ENCODE results near the gene SPTBN4.
"Not testable (repeated sequence)": the region's sequence is repeated elsewhere in the genome, so short reads cannot be mapped to it uniquely, and the experiment has no call there.

SPTBN4 gene

DNA sequence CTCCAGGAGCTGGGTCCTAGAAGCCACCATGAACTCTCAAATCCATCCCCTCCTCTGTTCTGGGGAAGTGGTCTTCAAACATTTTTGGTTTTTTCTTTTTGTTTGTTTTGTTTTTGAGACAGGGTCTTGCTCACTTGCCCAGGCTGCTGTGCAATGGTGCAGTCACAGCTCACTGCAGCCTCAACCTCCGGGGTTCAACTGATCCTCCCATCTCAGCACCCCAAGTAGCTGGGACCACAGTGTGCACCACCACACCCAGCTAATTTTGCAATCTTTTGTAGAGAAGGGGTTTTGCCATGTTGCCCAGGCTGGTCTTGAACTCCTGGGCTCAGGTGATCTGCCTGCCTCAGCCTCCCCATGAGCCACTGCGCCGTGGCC is 8.2 kb upstream of the SPTBN4 start:
- TF ChIP-seq, protein P1, sequence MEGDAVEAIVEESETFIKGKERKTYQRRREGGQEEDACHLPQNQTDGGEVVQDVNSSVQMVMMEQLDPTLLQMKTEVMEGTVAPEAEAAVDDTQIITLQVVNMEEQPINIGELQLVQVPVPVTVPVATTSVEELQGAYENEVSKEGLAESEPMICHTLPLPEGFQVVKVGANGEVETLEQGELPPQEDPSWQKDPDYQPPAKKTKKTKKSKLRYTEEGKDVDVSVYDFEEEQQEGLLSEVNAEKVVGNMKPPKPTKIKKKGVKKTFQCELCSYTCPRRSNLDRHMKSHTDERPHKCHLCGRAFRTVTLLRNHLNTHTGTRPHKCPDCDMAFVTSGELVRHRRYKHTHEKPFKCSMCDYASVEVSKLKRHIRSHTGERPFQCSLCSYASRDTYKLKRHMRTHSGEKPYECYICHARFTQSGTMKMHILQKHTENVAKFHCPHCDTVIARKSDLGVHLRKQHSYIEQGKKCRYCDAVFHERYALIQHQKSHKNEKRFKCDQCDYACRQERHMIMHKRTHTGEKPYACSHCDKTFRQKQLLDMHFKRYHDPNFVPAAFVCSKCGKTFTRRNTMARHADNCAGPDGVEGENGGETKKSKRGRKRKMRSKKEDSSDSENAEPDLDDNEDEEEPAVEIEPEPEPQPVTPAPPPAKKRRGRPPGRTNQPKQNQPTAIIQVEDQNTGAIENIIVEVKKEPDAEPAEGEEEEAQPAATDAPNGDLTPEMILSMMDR (conservative IDR thresholded peaks at IDR 0.05; ENCODE audit: low read depth, low read length), result no peak
- H3K4me3 ChIP-seq (ENCODE audit: low read length), result no peak overlapping the region
- no peak for DNase-seq (ENCODE audit: low read depth)

DNA sequence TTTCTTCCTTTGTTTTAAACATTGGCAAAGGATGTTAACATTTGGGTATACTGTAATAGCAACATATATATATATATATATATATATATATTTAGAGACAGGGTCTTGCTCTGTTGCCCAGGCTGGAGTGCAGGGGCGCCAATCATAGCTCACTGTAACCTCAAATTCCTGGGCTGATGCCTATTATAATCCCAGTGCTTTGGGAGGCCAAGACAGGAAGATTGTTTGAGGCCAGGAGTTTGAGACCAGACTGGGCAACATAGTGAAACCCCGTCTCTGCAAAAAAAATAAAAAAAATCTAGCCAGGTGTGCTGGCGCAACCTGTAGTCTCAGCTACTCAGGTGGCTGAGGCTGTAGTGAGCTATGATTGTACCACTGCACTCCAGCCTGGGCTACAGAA is 6.6 kb upstream of the SPTBN4 start:
- DNase-seq (ENCODE audit: low read depth), result no peak
- H3K4me3 ChIP-seq (ENCODE audit: low read length), result no peak overlapping the region
- TF ChIP-seq, protein P1 (conservative IDR thresholded peaks at IDR 0.05; ENCODE audit: low read depth, low read length), result no peak

DNA sequence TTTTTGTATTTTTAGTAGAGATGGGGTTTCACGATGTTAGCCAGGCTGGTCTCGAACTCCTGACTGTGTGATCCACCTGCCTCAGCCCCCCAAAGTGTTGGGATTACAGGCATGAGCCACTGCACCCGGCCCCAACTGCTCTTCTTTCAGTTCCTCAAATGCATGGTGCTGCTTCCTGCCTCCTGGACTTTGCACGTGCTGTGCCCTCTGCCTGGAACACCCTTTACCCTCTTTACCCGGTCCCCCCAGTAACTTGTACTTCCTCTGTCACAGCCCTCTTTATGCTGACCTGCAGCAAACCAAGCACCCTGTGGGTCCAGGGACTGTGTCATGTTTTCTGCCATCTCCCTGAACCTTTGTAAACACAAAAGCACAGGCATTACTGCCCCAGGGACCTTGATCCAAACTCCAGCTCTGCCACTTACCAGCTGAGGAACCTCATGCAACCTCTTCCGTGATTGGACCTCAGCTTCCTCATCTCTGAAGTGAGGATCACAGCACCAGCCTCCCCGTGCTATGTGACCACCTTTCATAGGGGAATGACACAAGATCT is 5.1 kb upstream of the SPTBN4 start:
- no peak overlapping the region for H3K4me3 ChIP-seq (ENCODE audit: low read length)
- DNase-seq (ENCODE audit: low read depth), result no peak

DNA sequence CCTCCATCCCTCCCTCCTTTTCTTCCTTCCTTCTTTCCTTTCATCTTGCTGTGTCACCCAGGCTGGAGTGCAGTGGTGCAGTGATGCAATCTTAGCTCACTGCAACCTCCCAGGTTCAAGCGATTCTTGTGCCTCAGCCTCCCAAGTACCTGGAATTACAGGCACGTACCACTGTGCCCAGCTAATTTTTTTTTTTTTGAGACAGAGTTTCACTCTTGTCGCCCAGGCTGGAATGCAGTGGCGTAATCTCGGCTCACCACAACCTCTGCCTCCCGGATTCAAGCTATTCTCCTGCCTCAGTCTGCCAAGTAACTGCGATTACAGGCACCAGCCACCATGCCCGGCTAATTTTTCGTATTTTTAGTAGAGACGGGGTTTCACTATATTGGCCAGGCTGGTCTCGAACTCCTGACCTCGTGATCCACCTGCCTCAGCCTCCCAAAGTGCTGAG is 3.2 kb upstream of the SPTBN4 start:
- not testable (repeated sequence) for H3K4me3 ChIP-seq (ENCODE audit: low read length); DNase-seq (ENCODE audit: low read depth)

More for the DNA sequence above, 5.1 kb upstream of the SPTBN4 start:
- TF ChIP-seq, protein P1 (conservative IDR thresholded peaks at IDR 0.05; ENCODE audit: low read depth, low read length), result no peak

DNA sequence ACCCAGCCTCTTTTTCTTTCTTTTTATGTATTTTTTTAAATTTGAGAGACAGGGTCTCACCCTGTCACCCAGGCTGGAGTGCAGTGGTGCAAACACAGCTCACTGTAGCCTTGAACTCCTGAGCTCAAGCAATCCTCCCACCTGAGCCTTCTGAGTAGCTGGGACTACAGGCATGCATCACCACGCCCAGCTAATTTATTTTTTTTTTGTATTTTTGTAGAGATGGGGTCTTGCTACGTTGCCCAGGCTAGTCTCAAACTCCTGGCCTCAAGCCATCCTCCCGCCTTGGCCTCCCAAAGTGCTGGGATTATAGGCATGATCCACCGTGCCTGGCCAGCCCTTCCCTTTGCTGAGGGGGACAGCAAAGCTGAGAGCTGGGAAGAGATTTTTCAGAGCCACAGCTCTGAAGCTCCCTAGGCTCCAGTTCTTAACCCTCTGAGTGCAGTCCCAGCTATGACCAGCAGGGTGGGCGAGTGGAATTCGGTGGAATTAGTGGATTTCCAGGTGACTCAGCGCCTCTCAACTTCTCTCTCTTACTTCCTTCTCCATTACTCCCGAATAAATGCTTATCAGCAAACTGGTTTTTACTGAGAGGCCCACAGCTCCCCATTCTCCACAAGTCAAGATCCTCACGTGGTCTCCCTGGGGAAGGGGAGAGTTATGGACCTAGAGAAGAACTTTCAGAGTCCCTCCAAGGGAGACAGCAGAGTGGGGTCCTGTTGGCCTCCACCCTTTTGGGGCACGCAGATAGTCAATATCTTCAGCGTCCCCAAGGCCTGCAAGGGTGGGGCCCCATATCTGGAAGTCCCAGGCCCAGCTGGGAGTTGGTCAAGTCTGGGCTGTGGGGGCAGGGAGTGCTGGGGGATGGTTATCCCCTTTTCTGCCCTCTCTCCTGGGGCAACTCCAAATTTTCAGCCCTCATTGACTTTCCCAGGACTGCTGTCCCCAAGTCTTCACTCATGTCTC is 2.5 kb upstream of the SPTBN4 start:
- DNase-seq (ENCODE audit: low read depth), result peak; percentile 61
- TF ChIP-seq, protein P1 (conservative IDR thresholded peaks at IDR 0.05; ENCODE audit: low read depth, low read length), result peak; percentile 89
- peak overlapping the region; percentile 69 for H3K4me3 ChIP-seq (ENCODE audit: low read length)

DNA sequence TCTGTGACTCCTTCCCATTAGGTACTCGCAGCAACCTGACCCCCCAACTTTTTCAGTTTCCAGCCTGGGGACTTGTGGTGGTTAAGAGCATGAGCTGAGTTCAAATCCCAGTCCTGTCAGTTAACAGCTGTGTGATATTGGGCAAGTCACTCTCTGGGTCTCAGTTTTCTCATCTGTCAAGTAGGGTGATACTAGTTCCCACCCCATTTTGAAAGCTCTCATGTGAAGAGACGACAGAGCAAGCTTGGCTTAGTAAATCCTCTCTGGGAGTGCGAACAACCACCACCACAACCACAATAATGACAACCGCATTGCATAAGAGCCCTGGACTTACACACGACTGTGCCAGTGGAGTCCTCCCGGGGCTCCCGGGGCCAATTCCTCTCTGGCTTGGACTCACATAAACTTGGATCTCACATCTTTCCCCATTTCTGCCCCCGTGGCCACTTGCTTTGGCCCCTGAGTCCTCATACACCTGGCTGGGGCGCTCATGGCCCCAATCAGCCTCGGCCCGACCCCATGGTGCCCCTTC is 1.7 kb upstream of the SPTBN4 start:
- TF ChIP-seq, protein P1 (conservative IDR thresholded peaks at IDR 0.05; ENCODE audit: low read depth, low read length), result no peak
- no peak for DNase-seq (ENCODE audit: low read depth)
- peak overlapping the region; percentile 69 for H3K4me3 ChIP-seq (ENCODE audit: low read length)

DNA sequence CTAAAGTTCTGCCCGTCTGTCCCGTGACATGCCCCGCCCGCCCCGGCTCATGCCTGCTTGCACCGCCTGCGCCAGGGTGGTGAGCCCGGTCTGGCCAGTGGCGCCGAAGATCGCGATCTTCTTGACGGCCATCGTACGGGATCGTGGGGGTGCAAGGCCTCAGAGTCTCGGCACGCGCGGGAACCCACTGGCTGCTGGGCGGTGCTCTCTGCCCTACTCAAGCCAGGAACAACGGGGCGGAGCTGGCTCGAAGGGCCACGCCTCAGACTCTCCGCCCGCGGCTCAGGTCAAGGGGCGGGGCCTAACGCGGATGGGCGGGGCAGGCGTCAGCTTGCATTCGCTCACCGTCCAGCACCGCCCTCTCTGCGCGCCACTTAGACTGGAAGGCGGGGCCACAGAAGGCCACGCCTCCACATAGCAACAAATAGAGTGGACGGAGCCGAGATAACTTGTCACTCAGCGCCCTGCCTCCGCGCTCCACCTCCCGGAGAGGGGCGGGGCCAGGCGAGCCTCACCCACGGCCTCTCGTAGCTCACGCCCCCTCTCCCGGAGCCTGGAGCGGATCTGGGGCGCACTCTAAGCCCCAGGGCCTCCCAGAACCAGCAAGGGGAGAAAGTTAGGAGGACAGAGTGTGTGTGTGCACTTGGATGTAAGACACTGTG is 1.1 kb upstream of the SPTBN4 start, which contains the start of gene BLVRB:
TSS of gene BLVRB (minus strand) at position 189 of the 662 bp plus-strand sequence. CDS start at position 132, 57 bp downstream.
- DNase-seq (ENCODE audit: low read depth), result peak; percentile 95
- peak within 1 kb of the TSS; percentile 69 for H3K4me3 ChIP-seq (ENCODE audit: low read length)
- TF ChIP-seq, protein P1 (conservative IDR thresholded peaks at IDR 0.05; ENCODE audit: low read depth, low read length), result no peak

Data from retinal pigment epithelial cell (primary cell).